HUES48 (cell line): ENCODE measurements around the gene MTHFD2.

Source experiments
- H3K27ac ChIP-seq: one replicate; pipeline ENCODE4 v1.7.0; 2013; ENCODE audit warnings: low read depth, low read length, inconsistent platforms
- H3K27me3 ChIP-seq: 2 replicates; pipeline ENCODE4 v1.6.1; 2013; ENCODE audit warnings: mild to moderate bottlenecking, low read length; ENCODE audit not compliant: control insufficient read depth, insufficient read depth
- H3K36me3 ChIP-seq: 2 replicates; pipeline ENCODE4 v1.6.1; 2013; ENCODE audit warnings: low read length; ENCODE audit not compliant: control insufficient read depth, insufficient read depth
- H3K4me1 ChIP-seq: 2 replicates; pipeline ENCODE4 v1.6.1; 2013; ENCODE audit warnings: mild to moderate bottlenecking, low read length; ENCODE audit not compliant: control insufficient read depth, insufficient read depth
- H3K4me3 ChIP-seq: 2 replicates; pipeline ENCODE4 v1.5.1; 2013; ENCODE audit warnings: mild to moderate bottlenecking, low read depth, low read length
- H3K9ac ChIP-seq: 2 replicates; pipeline ENCODE4 v1.6.1; 2013; ENCODE audit warnings: mild to moderate bottlenecking, low read depth, low read length, moderate library complexity
- H3K9me3 ChIP-seq: 2 replicates; pipeline ENCODE4 v1.6.1; 2013; ENCODE audit warnings: low read length; ENCODE audit not compliant: control insufficient read depth, insufficient read depth

Gene MTHFD2

DNA sequence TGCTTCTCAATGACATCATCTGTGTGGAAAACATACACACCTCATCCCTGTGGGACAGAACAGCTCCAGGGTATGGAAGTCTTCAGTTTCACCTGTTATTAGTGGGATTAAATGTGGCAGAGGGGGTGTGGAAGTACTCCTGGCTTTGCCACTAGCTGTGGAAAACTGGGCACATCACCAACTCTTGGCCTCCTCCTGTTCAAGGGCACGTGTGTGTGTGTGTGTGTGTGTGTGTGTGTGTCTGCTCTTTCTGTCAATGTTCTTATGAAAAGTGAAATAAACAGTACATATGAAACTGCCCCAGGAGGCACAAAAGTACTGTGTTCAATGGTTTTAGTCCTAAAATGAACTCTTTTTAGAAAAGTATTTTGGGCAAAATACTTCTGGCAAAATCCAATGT is 65.9 kb downstream of the MTHFD2 start:
- H3K36me3 ChIP-seq = no peaks in the 10 kb centered on the region
- no peak overlapping the region for H3K27ac ChIP-seq
- H3K4me1 ChIP-seq = peaks cover 13% of the 10 kb centered on the region
- H3K9ac ChIP-seq = no peak overlapping the region
- no peak overlapping the region for H3K4me3 ChIP-seq
- H3K9me3 ChIP-seq = no peaks in the 10 kb centered on the region
- H3K27me3 ChIP-seq = no peaks in the 10 kb centered on the region

DNA sequence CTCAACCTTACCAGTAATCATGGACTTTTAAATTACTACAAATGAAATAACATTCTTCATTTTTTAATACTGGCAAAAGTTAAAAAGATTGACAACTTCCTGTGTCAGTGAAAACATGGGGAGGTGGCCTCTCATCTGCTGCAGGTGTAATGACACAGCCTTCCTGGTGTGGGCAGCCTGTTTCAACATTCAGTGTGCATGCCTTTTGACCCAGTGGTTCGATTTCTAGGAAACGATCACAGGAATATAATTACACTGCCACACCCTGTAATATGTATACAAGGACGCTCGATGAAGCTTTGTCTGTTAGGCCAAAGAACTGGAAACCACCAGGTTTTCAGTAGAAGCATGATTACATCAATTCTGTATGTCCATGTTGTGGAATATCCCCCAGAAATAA is 68.7 kb downstream of the MTHFD2 start:
- Histone ChIP-seq H3K27ac (no peak overlapping the region), H3K9me3 (no peaks in the 10 kb centered on the region), H3K9ac (no peak overlapping the region)

More for the DNA sequence above, 68.7 kb downstream of the MTHFD2 start:
- no peak overlapping the region for H3K4me3 ChIP-seq
- H3K4me1 ChIP-seq = no peaks in the 10 kb centered on the region
- H3K36me3 ChIP-seq = no peaks in the 10 kb centered on the region
- no peaks in the 10 kb centered on the region for H3K27me3 ChIP-seq
